ENCODE data around the gene SPACA5.
"Not testable (repeated sequence)": the region's sequence is repeated elsewhere in the genome, so short reads cannot be mapped to it uniquely, and the experiment has no call there.

Gene SPACA5

DNA sequence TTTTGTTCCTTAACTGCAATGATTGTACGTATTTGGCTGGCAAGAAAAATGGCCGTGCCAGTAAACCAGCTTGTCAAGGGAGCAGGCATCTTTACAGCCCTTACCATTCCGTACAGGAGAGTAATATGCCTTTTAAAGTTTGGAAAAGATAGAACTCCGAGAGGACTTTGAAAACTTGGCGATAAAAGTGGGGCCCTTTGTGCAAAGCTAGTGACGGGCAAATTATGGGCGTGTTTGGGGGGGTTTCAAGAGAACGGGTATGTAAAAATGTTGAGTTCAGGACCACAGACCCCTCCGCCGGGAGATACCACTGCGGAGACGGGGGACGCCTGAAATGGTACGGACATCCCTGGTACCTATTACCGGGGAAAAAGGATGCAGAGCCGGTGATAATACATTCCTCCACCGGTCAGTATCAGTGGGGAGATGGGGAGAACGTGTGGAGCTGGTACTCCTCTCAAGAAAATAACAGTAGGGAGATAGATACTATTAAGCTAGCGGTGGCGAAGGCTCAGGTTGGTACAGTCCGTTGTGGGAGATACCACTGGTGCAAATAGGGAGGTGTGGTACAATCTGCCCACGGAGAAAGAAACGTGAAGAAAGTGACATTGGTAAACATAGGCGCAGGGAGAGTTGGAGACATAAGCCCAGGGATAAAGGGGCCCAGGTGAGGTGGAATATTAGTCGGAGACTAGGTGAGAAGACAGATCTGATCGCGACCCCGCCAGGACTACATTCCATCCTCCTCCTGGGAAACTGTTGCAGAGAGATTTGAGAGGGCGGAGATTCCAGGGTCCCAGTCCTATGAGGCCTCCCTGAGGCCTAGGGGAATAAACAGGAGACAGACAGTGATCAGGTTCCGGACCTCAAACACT is 14.5 kb downstream of the SPACA5 start:
- TF ChIP-seq, protein P1, sequence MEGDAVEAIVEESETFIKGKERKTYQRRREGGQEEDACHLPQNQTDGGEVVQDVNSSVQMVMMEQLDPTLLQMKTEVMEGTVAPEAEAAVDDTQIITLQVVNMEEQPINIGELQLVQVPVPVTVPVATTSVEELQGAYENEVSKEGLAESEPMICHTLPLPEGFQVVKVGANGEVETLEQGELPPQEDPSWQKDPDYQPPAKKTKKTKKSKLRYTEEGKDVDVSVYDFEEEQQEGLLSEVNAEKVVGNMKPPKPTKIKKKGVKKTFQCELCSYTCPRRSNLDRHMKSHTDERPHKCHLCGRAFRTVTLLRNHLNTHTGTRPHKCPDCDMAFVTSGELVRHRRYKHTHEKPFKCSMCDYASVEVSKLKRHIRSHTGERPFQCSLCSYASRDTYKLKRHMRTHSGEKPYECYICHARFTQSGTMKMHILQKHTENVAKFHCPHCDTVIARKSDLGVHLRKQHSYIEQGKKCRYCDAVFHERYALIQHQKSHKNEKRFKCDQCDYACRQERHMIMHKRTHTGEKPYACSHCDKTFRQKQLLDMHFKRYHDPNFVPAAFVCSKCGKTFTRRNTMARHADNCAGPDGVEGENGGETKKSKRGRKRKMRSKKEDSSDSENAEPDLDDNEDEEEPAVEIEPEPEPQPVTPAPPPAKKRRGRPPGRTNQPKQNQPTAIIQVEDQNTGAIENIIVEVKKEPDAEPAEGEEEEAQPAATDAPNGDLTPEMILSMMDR (IDR thresholded peaks at IDR 0.05; ENCODE audit: extremely low read depth, missing control alignments) = no peak

DNA sequence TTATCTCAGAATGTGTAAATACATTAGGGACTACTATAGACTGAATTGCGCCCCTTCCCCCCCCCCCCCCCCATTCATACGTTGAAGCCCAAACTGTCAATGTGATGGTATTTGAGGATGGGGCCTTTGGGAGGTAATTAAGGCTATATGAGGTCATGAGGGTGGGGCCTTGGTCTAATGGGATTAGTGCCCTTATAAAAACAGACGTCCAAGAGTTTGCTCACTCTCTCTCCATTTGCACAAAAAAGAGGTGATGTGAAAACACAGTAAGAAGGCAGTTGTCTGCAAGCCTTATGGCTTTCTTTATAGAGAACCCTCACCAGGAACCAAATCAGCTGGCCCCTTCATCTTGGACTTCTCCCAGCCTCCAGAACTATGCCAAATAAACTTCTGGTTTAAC is 15.3 kb downstream of the SPACA5 start:
- TF ChIP-seq, protein P1 (IDR thresholded peaks at IDR 0.05; ENCODE audit: extremely low read depth, missing control alignments) = no peak
- no peak for DNase-seq (ENCODE audit: low spot score)

More for the DNA sequence above, 14.5 kb downstream of the SPACA5 start:
- DNase-seq (ENCODE audit: low spot score) = peak; percentile 66

DNA sequence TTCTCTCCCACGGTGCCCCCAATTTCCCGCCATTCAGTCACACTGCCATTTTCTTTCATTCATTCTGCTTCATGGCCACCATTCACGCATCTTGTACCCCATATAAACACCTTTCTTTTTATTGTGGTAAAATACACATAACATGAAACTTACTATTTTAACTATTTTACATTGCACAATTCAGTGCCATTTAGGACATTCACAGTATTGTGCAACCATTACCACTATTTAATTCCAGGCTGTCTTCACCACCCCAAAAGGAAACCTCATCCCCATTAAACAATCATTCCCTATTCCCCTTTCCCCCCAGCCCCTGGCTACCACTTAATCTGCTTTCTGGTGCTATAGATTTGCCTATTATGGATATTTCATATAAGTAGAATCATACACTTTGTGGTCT is 15.9 kb downstream of the SPACA5 start:
- DNase-seq (ENCODE audit: low spot score) = no peak
- TF ChIP-seq, protein P1 (IDR thresholded peaks at IDR 0.05; ENCODE audit: extremely low read depth, missing control alignments) = no peak

DNA sequence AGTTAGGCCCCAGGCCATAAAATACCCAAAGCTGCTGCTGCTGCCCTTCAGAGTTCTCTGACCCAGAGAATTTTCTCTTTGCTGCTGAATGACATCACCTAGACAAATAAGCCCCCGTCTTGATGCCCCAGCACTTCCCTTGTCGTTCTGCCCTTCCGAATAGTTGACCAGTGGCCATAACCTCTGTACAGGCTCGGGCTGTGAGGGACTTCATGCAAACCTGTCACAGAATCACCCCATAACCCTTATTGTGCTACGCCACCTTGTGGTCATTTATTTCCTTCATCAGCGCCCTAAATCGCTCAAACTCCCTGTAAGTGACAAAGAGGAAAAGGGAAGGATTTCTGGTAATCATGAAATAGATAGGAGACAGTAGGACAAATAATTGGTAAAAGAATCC is 18.8 kb downstream of the SPACA5 start:
- DNase-seq (ENCODE audit: low spot score) = peak; percentile 22
- TF ChIP-seq, protein P1 (IDR thresholded peaks at IDR 0.05; ENCODE audit: extremely low read depth, missing control alignments) = peak; percentile 19

DNA sequence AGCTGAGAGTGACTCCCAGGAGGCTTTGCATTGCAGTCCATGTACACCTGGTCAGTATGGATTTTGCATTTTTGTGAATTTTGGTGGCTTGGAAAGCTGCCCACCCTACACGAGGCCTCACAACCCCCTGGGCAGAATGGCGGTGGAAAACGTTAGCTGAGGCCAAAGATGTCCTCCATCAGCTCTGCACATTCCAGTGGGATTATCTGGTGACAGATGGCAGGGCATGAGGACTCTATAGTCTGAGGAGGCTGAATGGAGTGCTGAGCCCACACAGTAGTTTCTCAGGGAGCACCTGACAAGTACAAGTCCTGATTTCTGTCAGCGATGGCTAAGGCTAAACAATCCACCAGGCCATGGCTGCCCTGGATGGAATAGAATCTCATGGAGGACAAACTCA is 20.8 kb downstream of the SPACA5 start:
- not testable (repeated sequence) for DNase-seq (ENCODE audit: low spot score)

DNA sequence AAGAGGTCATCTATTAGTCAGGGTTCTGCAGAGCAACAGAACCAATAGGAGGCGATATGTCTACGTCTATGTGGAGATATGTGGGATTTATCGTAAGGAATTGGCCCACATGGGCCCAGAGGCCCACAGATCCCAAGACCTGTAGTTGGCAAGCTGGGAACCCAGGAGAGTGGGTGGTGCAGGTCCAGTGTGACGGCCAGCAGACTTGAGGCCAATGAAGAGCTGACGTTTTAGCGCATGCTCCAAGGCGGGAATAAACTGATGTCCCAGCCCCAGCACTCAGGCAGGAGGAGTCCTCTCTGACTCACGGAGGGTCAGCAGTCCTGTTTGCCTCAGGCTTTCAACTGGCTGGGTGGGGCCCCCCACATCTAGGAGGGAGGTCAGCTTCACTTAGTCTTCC is 21.3 kb downstream of the SPACA5 start:
- no peak for DNase-seq (ENCODE audit: low spot score)
- TF ChIP-seq, protein P1 (IDR thresholded peaks at IDR 0.05; ENCODE audit: extremely low read depth, missing control alignments) = no peak

DNA sequence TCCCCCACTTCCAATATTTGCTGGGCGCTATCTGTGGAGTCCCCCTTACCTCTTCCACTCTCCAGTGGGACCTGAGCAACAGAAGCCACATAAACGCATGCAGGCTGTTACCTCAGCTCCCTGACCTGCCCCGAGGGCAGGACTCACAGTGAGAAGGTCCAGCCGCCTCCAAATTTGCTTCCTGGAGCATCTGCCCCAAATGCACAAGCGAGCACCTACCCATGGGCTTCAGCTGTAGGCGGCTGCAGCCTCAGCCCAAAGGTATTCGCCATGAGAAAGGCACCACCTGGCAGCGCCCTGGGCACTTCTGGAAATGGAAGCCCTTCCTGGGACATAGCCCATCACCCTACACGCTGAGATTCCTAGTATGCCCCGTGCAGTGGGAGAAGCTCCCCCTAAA is 23.4 kb downstream of the SPACA5 start:
- TF ChIP-seq, protein P1 (IDR thresholded peaks at IDR 0.05; ENCODE audit: extremely low read depth, missing control alignments) = no peak
- DNase-seq (ENCODE audit: low spot score) = no peak

DNA sequence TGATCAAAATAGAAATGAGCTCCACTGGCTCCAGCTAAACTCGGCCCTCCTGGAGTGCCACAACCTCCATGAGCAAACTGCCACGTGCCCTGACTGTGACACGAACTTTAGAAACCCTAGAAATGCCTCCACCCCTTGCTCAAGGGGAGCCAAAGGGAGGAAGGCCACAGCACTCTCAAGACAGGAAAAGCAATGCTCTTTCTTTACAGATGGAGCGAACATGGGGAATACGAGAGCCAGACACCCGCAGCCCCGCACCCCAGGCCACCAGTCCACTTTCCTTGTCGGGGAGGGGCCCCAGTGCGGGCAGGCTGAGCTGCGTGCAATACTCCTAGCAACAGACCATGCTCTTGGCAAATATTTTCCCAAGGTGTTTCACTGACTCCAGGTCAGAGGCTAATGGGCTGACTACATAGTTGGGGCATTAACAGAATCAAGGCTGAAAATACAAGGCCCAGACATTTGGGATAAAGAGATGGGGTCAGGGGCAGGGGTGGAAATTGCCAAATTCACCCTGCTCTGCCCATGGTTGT is 23.9 kb downstream of the SPACA5 start:
- DNase-seq (ENCODE audit: low spot score) = not testable (repeated sequence)

Data from GM20000 (cell line).